ENCODE data around the gene PRKAG2.

- TF ChIP-seq POLR2A (IDR thresholded peaks at IDR 0.05) = no peak
- TF ChIP-seq CTCF (IDR thresholded peaks at IDR 0.05) = no peak
- TF ChIP-seq POLR2AphosphoS5 (IDR thresholded peaks at IDR 0.05) = no peak
- no peak for TF ChIP-seq EP300 (IDR thresholded peaks at IDR 0.05; ENCODE audit: low read depth)
Measured at GRCh38 chr7:151556592-151556991, 320.3 kb downstream of the PRKAG2 start.

All from transverse colon (tissue), 4 donors.